Panc1 (cell line): ENCODE results near the gene AHCY.
"Not testable (repeated sequence)": the region's sequence is repeated elsewhere in the genome, so short reads cannot be mapped to it uniquely, and the experiment has no call there.

Experiments
- TCF7L2 ChIP-seq: IDR thresholded peaks from 2 replicates; pipeline ENCODE4 v1.6.1; 2011; ENCODE audit warnings: mild to moderate bottlenecking, low read depth, low read length, inconsistent platforms
- TF ChIP-seq, protein P1 (sequence below): fragments of 450-650 bp; IDR thresholded peaks from 2 replicates; pipeline ENCODE4 v1.5.1; 2017; ENCODE audit warnings: mild to moderate bottlenecking

DNA sequence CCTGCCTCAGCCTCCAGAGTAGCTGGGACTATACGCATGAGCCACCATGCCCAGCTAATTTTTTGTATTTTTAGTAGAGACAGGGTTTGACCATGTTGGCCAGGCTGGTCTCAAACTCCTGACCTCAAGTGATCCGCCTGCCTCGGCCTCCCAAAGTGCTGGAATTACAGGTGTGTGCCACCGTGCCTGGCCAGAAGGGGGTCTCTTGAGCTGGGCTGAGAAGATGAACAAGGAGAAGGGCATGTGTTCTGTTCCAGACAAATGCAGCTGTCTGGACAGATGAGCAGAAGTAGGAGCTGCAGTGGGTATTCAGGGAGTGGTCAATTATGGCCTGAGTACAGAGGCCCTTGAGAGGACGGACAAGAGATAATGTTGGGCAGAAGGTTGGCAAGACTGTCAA lies 15.7 kb downstream of the AHCY start:
- TF ChIP-seq, protein P1, sequence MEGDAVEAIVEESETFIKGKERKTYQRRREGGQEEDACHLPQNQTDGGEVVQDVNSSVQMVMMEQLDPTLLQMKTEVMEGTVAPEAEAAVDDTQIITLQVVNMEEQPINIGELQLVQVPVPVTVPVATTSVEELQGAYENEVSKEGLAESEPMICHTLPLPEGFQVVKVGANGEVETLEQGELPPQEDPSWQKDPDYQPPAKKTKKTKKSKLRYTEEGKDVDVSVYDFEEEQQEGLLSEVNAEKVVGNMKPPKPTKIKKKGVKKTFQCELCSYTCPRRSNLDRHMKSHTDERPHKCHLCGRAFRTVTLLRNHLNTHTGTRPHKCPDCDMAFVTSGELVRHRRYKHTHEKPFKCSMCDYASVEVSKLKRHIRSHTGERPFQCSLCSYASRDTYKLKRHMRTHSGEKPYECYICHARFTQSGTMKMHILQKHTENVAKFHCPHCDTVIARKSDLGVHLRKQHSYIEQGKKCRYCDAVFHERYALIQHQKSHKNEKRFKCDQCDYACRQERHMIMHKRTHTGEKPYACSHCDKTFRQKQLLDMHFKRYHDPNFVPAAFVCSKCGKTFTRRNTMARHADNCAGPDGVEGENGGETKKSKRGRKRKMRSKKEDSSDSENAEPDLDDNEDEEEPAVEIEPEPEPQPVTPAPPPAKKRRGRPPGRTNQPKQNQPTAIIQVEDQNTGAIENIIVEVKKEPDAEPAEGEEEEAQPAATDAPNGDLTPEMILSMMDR, result not testable (repeated sequence)
- TF ChIP-seq TCF7L2, result not testable (repeated sequence)
